Astrocyte of the spinal cord (primary cell): Measurements from ENCODE around the gene FBXW4.

ENCODE experiments used
- DNase-seq: peaks from one replicate; pipeline ENCODE4 v3.0.0; 2011; ENCODE audit warnings: low read depth, low spot score
- H3K4me3 ChIP-seq: 2 replicates; pipeline ENCODE4 v1.5.1; 2011; ENCODE audit warnings: low read depth, mild to moderate bottlenecking, low read length, moderate library complexity
- in situ Hi-C: cut with HindIII; loops from 2 replicates; pipeline ENCODE4 v1.10.0; 2017; ENCODE audit warnings: low sequenced_read_pairs
- TF ChIP-seq, protein P1 (sequence below): IDR thresholded peaks from 2 replicates; pipeline ENCODE4 v1.5.1; 2012; ENCODE audit warnings: low read depth, mild to moderate bottlenecking, low read length, inconsistent platforms

The FBXW4 gene

DNA sequence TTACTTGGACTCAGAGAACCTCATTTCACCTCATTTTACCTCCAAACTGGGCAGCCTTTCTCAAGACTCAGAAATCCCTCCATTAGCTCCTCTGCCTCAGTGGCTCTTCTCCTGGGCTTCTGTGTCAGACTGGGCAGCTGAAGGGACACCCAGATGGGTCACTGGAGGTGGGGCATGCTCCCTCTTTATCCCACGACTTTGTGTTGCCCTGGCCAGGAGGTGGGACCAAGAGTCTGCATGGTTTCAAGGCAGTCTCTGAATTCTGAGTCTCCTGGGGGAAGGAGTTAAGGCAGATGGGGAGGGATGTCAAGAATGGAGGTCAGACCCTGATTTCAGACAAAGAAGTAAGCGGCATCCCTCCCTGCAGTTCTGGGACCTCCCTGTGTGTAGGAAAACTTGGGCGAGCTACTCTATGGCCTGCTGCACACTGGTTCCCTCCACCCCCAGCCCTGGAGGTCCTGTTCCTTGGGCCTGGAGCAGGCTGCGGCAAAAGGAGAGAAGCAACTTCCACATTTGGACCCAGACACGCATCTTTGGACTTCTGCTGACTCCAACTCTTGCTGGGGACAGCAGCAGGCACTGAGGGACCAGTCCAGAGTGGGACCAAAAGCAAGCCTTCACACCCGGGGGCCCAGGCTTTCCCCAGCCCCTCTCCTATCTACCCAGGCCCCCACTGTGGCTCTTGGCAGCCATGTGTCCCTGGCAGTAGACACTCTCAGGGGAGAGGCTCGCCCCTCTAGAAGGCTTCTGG is 117.7 kb downstream of the FBXW4 start:
- TF ChIP-seq, protein P1, sequence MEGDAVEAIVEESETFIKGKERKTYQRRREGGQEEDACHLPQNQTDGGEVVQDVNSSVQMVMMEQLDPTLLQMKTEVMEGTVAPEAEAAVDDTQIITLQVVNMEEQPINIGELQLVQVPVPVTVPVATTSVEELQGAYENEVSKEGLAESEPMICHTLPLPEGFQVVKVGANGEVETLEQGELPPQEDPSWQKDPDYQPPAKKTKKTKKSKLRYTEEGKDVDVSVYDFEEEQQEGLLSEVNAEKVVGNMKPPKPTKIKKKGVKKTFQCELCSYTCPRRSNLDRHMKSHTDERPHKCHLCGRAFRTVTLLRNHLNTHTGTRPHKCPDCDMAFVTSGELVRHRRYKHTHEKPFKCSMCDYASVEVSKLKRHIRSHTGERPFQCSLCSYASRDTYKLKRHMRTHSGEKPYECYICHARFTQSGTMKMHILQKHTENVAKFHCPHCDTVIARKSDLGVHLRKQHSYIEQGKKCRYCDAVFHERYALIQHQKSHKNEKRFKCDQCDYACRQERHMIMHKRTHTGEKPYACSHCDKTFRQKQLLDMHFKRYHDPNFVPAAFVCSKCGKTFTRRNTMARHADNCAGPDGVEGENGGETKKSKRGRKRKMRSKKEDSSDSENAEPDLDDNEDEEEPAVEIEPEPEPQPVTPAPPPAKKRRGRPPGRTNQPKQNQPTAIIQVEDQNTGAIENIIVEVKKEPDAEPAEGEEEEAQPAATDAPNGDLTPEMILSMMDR = no peak
- DNase-seq = no peak
- in situ Hi-C loops = no loop called here
- no peak overlapping the region for H3K4me3 ChIP-seq

DNA sequence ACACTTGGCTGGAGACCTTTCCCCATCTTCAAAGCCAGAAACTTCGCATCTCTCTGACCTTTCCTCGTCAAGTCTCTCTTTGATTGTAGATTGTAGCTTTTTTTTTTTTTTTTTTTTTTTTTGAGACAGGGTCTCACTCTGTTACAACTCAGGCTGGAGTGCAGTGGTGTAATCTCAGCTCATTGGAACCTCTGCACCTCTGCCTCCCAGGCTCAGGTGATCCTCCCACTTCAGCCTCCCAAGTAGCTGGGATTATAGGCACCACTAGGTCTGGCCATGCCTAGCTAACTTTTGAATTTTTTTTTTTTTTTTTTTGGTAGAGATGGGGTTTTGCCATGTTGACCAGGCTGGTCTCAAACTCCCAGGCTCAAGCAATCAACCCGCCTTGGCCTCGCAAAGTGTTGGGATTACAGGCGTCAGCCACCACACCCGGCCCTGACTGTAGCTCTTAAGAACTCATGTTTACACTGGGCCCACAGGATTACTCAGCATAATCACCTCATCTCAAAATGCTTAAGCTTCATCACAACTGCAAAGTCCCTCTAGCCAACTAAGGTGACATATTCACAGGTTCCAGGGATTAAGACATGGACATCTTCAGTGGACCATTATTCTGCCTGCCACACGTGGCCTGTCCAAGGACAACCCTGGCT is 118.6 kb downstream of the FBXW4 start:
- H3K4me3 ChIP-seq = no peak overlapping the region
- in situ Hi-C loops = no loop called here
- TF ChIP-seq, protein P1 = no peak
- DNase-seq = no peak

DNA sequence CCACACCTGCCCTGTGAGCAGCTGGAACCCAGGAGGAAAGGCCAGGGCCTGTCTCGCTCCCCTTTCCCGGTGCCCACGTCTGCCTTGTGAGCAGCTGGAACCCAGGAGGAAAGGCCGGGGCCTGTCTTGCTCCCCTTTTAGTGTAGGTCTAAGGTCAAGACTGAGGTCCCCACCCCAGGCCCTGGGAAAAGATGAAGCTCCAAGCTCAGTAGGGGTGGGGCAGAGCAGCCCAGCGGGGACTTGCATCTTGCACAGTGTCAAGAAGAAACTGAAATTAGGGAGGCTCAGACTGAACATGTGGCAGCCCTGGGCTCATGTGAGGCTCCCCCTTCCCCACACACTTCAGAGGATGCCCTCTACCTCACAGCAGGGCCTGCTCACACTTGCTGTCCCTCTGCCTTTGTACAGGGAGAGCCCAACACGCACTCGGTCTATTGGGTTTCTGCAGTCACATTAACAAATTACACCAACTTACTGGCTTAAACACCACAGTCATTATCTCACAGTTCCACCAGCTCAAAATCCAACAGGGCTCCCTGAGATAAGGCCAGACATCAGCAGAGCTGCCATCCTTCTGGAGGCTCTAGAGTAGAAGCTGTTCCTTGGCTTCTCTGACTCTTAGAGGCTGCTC is 119.3 kb downstream of the FBXW4 start:
- TF ChIP-seq, protein P1 = no peak
- H3K4me3 ChIP-seq = no peak overlapping the region
- DNase-seq = no peak
- in situ Hi-C loops = no loop called here

DNA sequence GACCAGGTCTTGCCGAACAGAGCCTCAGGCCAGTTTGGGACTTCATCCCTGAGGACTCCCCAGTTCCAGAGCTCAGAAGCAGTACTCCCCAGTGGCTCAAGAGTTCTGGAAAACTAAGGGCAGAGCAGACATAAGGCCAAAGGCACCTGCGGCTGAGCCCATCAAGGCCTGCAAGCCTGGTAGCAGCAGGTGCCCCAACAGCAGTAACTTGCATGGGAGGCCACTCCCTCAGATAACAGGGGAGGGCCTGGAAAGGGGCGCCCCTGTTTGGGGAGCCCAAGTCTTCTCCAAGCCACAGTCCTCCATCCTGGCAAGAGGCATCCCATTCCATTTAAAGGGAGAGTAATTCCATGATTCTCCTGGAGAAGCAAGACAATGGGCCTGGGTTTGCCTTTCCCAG is 119.9 kb downstream of the FBXW4 start:
- in situ Hi-C loops = no loop called here
- H3K4me3 ChIP-seq = no peak overlapping the region
- TF ChIP-seq, protein P1 = no peak
- DNase-seq = no peak

DNA sequence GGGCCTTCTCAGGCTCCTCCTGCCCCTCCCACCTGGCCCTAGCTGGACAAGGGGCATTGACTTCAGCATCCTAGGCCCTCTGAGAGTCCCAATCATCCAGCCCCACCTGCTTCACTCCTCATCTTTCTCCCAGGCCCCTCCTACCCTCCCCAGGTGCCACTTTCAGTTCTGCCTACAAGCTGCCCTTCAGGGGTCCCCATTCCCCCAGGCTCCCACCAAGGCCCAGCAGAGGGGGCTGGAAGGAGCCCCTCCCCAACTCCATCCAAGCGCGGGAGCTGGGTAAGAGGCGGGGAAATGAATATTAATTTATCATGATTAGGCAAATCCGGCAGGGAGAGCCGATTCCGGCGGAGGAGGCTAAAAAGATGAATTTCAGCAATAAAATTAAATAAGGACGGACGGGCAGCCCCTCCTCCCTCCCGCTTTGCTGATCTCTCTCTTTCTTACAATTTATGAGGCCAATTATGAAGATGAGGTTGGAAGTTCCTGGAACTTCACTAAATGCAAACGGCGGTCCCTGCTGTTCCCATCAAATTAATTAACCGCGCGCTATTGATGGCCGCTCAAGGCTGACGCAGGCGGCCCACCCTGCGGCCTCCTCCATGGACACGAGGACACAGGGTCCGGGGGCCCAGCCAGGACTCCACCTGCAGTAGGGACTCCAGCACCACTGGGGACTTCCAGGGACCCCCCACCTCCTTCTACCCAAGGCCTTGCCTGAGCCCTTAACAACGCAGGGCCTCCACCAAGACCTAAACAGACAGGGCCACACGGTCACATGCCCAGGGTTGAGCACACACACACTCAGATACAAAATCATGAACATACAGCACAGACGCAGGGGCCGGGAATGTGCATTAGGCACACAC is 120.9 kb downstream of the FBXW4 start:
- TF ChIP-seq, protein P1 = no peak
- H3K4me3 ChIP-seq = no peak overlapping the region
- in situ Hi-C loops = no loop called here
- DNase-seq = no peak

DNA sequence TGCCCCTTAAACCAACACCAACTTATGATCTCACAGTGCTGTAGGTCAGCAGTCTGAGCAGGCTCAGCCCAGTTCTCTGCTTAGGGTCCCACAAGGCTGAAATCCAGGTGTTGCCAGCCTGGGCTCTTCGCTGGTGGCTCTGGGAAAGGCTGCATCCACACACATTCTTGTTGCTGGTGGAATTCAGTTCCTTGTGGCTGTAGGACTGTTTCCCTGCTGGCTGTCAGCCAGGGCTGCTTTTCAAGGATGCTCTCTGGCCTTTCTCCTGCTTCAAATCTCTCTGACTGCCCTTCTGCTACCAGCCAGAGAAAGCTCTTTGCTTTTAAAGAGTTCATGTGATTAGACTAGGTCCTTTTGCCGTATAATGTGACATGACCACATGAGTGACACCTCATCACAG is 122.2 kb downstream of the FBXW4 start:
- in situ Hi-C loops = no loop called here
- TF ChIP-seq, protein P1 = no peak
- DNase-seq = no peak

More for the DNA sequence above, 122.2 kb downstream of the FBXW4 start:
- H3K4me3 ChIP-seq = no peak overlapping the region
